HuH-7.5 (cell line): Measurements from ENCODE around the gene MUC6.

Source experiments
- DNase-seq: peaks from one replicate; pipeline ENCODE4 v3.0.0; 2011; ENCODE audit warnings: low spot score

The MUC6 gene, protein sequence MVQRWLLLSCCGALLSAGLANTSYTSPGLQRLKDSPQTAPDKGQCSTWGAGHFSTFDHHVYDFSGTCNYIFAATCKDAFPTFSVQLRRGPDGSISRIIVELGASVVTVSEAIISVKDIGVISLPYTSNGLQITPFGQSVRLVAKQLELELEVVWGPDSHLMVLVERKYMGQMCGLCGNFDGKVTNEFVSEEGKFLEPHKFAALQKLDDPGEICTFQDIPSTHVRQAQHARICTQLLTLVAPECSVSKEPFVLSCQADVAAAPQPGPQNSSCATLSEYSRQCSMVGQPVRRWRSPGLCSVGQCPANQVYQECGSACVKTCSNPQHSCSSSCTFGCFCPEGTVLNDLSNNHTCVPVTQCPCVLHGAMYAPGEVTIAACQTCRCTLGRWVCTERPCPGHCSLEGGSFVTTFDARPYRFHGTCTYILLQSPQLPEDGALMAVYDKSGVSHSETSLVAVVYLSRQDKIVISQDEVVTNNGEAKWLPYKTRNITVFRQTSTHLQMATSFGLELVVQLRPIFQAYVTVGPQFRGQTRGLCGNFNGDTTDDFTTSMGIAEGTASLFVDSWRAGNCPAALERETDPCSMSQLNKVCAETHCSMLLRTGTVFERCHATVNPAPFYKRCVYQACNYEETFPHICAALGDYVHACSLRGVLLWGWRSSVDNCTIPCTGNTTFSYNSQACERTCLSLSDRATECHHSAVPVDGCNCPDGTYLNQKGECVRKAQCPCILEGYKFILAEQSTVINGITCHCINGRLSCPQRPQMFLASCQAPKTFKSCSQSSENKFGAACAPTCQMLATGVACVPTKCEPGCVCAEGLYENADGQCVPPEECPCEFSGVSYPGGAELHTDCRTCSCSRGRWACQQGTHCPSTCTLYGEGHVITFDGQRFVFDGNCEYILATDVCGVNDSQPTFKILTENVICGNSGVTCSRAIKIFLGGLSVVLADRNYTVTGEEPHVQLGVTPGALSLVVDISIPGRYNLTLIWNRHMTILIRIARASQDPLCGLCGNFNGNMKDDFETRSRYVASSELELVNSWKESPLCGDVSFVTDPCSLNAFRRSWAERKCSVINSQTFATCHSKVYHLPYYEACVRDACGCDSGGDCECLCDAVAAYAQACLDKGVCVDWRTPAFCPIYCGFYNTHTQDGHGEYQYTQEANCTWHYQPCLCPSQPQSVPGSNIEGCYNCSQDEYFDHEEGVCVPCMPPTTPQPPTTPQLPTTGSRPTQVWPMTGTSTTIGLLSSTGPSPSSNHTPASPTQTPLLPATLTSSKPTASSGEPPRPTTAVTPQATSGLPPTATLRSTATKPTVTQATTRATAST (N-terminal part only)

DNA sequence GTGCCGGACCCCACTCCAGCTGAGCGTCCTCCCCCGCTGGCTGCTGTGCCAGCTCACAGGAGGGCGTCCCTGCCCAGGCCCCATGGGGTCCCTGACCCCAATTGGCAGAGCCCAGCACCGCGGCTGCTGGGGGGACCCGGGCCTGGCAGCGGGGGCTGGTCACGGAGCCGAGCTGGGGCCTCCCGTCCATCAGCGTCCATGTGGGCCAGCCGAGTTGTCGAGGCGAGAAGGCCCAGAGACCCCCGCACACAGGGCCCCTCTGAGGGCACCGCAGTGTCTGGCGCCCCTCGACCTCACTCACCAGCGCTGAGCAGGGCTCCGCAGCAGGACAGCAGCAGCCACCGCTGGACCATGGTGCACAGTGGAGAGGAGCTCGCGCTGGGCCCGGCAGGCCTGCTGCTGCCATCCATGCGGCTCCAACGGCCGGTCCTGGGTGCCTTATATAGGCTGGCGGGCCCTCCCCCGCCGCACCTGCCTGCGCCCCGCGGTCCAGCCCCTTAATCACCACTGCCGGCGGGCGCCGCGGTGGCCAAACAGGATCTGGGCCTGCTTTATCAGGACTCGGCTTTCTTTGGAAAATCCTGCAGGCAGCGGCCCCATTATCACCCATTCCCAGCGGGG, at the start of gene MUC6:
MUC6 (minus strand) TSS at position 416 of the 621 bp plus-strand sequence; CDS start at position 353, 63 bp downstream.
- DNase-seq = no peak

GRCh38 chr11:1085440-1086170, 49.1 kb upstream of the MUC6 start:
- no peak for DNase-seq

- DNase-seq = no peak
Observed at GRCh38 chr11:1084561-1085439, 48.3 kb upstream of the MUC6 start.

GRCh38 chr11:1083621-1084551, 47.4 kb upstream of the MUC6 start:
- no peak for DNase-seq

DNA sequence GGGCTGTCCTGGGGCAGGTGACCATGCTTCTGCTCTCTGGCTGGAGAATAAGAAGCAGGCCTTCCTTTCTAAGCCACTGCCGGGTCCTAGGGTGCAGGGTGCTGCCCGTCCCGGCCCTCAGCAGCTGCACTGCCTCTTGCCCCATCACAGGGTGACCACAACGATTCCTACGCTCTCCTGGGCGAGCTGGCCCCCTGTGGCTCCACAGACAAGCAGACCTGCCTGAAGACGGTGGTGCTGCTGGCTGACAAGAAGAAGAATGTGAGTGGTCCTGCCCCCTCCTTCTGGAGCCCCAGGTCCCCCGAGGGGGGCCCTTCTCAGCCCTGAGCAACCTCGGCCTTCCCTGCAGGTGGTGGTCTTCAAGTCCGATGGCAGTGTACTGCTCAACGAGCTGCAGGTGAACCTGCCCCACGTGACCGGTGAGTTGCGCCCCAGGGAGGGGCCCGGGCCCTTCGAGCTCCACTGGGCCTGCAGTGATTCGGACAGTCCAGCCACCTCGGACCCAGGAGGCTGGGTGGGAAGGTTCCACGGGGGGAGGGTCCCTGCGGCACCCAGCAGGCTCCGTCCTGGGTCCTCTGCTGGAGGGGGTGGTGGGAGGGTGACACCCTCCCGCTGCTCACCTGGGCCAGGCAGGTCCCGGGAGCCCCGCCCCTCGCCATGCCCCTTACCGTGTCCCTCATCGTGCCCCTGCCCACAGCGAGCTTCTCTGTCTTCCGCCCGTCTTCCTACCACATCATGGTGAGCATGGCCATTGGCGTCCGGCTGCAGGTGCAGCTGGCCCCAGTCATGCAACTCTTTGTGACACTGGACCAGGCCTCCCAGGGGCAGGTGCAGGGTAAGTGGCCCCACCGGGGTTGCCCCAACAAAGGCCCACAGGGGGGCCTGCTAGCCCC, 46.5 kb upstream of the MUC6 start:
- no peak for DNase-seq

DNA sequence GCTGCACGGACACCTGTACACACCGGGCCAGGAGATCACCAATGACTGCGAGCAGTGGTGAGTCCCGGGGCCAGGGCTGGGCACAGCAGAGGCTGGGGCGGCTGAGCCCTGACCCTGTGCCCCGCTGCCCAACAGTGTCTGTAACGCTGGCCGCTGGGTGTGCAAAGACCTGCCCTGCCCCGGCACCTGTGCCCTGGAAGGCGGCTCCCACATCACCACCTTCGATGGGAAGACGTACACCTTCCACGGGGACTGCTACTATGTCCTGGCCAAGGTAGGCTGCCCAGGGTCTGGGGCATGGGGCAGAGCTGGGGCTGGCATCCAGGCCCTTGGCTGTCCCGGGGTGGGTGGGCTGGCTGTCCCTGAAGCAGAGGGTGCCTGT, 45.8 kb upstream of the MUC6 start:
- no peak for DNase-seq

GRCh38 chr11:1081601-1082311, 45.2 kb upstream of the MUC6 start:
- DNase-seq = no peak

DNA sequence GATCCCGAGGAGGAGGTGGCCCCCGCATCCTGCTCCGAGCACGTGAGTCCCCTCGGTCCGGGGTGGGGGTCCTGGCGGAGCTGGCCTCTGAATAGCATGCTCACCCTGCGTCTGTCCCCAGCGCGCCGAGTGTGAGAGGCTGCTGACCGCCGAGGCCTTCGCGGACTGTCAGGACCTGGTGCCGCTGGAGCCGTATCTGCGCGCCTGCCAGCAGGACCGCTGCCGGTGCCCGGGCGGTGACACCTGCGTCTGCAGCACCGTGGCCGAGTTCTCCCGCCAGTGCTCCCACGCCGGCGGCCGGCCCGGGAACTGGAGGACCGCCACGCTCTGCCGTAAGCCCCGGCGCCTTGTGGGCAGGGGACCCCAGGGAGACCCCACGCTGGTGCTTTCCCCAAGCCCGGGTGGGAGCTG, 41.7 kb upstream of the MUC6 start:
- no peak for DNase-seq

DNA sequence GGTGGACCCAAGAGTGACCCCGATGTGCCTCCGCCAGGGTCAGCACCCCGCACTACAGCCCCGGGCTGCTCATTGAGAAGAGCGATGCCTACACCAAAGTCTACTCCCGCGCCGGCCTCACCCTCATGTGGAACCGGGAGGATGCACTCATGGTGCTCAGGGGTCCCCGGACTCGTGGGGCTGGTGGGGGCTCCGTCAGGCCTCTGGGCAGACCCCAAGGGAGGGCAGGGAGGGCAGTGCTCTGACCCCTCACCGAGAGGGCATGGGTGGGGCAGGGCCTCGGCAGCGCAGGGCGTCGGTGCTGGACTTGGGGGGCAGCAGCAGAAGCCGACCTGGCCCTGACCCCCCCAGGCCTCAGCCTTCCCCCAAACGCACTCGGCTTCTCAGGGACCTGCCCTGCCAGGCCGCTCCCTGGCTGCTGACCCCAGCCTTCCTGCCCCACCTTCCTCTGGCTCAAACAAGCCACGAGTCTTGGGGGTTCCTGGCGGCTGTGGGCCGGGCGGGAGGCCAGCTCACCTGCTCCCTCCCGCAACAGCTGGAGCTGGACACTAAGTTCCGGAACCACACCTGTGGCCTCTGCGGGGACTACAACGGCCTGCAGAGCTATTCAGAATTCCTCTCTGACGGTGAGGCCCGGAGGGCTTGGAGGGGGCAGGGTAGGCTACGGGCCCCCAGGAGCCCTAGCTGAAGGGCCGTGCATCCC, 41.0 kb upstream of the MUC6 start:
- no peak for DNase-seq

DNA sequence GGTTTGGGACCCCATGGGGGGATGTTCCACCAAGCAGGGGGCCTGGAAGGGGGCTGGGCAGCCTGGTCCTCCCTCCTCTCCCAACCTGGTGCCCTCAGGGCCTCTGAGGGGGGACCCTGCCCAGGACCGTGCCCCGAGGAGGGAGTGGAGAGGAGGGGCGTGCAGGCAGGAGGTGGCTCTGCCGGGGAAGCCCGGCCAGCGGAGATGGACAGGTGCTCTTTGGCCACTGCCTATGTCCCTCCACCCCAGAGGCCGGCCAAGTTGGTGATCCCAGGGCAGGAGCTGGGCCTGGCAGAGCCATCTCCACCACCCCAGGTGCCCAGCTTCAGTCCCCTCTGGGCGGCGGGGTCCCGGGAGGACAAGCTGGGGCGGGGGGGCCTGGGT, 40.5 kb upstream of the MUC6 start:
- no peak for DNase-seq

- DNase-seq = no peak
Observed at GRCh38 chr11:1076061-1076665, 39.6 kb upstream of the MUC6 start.

DNA sequence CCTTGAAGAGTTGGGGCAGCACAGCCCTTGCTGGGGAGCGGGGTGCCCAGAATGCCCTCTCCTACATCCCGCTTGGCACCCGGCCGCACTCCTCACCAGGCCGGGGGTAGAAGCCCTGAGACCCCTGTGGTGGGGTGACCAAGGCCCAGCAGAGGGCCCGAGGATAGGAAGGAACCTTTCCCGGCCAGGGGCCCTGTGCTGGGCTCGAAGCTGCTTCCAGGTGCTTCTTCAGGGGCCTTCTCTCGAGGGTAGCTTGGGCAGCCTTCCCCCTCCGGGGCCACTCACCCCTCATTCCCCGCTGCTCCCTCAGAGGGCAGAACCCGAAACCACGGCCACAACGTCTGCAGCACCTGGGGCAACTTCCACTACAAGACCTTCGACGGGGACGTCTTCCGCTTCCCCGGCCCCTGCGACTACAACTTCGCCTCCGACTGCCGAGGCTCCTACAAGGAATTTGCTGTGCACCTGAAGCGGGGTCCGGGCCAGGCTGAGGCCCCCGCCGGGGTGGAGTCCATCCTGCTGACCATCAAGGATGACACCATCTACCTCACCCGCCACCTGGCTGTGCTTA, 38.9 kb upstream of the MUC6 start:
- no peak for DNase-seq

DNA sequence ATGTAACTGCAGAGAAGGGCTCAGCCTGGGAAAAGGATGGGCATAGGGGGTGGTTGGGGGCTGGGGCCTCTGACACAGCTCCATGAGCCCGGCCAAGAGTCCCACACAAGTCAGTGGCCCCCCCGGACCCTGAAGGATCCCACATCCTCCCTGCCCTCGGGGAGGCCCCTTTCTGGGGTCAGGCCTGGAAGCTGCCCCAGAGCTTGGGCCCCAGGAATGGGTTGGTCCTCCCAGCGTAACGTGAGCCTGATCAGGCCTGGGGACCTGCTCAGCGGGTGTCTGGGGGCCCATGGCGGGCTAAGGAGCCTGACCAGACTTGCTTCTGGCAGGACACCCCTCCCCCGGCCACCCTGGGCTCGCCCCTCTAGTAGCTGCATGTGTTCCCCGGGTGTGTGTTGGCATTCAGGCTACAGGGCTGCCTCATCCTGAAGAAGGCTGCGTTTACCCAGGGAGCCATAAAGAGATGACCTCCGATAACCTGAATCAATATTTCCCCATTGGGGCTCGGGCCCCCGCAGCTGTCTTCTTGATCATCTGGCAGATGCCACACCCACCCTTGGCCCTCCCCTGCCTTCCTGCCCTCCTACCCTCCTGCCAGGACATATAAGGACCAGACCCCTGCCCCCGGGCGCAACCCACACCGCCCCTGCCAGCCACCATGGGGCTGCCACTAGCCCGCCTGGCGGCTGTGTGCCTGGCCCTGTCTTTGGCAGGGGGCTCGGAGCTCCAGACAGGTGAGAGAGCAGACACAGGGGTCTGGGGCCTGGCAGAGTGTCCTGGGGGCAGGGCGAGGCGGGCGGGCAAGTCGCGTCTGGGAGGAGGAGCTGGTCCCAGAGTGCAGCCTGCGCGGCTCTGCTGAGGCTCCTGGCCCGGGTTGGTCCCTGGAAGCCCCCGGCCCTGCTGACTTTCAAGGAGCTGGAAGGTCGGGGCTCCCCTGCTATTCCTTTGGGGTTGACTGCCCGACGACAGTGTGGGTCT, 38.0 kb upstream of the MUC6 start, which contains the start of gene MUC2:
MUC2 (plus strand) TSS at position 631 of the 978 bp plus-strand sequence.
- DNase-seq = no peak

DNA sequence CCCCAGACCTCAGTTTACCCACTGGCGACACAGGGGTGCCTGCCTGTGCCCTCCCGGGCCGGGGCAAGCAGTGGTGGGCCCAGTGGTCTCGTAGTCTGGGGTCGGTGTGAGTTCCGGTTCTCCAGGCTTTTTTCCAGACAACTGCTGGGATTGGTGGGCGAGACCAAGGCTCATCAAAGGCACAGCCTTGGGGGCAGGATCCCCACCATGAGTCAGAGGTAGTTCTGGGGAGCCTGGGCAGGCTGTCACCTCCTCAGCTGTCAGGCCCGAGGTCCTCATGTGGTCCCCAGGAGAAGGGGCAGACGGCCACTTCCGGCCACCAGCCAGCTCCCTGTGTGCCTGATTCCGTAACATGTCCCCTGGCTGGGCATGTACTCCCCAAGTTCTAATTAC, 37.3 kb upstream of the MUC6 start:
- DNase-seq = no peak
